ENCODE results near the gene NEB.

- TF ChIP-seq GATA2 (IDR thresholded peaks at IDR 0.05; ENCODE audit: low read depth, low read length) (no peak), GATA3 (IDR thresholded peaks at IDR 0.05; ENCODE audit: low read depth, low read length) (no peak)
Observed at GRCh38 chr2:151654085-151654484, 80.2 kb downstream of the NEB start.

Data from SH-SY5Y (cell line).